SH-SY5Y (cell line): Measurements from ENCODE around the gene VIPR2.

ENCODE experiments used
- GATA2 ChIP-seq: IDR thresholded peaks from 2 replicates; pipeline ENCODE4 v1.6.1; 2011; ENCODE audit warnings: mild to moderate bottlenecking, low read depth, low read length
- GATA3 ChIP-seq: IDR thresholded peaks from 2 replicates; pipeline ENCODE4 v1.6.1; 2011; ENCODE audit warnings: low read depth, mild to moderate bottlenecking, low read length, moderate library complexity

DNA sequence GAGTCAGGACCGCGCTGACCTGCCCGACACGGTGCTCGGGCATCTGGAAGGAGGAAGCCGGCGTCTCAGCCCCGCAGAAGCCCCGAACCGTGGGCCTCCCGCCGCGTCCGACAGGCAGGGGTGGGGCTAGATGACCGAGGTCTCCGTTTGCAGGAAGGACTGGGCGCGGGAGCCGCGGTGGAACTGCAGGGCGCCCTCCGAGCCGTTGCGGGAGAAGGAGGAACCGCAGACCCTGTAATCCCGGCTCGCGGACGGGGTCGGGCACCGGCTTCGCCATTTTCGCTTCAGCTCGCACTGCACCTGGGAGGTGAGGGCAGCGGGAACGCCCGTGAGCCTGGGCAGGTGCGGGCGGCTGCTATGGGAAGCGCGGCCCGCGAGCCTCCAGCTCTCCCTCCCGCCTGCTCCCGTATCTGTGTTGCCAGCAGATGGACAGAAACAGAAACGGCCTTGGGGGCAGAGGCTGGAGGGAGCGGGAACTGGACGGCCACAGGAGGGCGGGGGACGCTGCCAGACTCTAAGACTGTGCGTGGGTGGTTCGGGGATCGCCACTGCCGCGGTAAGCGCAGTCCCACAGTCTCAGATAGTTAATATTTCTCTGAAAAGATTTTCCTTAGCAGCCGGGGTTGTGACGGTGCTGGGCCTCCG lies 114.1 kb downstream of the VIPR2 start:
- no peak for TF ChIP-seq GATA2
- no peak for TF ChIP-seq GATA3
